Measurements from ENCODE around the gene CIDEC.

- TF ChIP-seq CTCF (IDR thresholded peaks at IDR 0.05) (no peak), POLR2A (IDR thresholded peaks at IDR 0.05) (no peak)
Observed at GRCh38 chr3:9866639-9867038, 13.4 kb downstream of the CIDEC start.
